ENCODE measurements around the gene KCND2.

KCND2 gene

DNA sequence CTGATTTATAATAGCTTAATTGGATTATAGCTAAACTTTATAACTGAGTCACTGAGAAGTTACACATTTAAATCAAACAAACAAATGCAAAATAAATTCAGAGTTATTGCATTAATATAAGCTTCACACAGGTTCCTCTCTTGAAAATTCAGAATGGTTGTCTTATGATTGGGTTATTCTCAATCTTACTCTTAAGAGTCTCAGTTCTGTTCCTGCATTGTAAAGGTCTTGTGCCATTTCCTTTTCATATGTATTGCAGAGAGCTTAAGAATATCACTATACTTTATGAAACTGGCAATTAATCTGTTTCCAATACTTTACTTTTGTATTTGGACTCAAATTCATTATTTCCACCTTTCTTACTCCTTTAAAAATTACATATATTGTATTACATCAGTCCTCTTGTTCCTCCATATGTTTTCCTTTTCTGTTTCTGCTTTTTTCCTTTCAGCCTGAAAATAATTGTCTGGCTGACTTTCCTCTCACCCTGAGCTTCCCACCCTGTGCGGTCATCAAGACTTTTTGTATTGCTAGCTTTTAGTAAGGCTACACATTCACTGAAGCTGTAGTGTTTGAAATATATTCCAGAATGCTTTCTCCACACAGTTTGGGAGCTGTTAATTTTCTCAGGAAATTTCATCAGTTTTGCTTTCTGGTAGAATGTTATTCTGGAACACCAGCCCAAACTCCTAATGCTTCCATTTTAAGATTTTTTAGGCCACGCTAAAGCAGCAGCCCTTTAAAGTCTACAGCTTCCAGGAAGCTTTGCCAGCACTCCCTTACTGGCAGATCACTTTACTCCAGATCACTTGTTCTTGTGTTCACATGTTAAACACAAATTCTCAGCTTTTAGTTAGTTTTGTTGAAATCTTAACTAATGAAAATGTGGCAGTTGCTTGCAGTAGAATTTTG is 139.4 kb downstream of the KCND2 start:
- no peak for TF ChIP-seq ZNF274 (IDR thresholded peaks at IDR 0.05; ENCODE audit: low read depth, low read length)
- TF ChIP-seq SUZ12 (IDR thresholded peaks at IDR 0.05; ENCODE audit: extremely low read depth, insufficient read depth, insufficient read length): no peak
- no peak for TF ChIP-seq YY1 (IDR thresholded peaks at IDR 0.05; ENCODE audit: insufficient read depth, insufficient read length)
- no peak for DNase-seq (ENCODE audit: low read depth, low spot score)
- Histone ChIP-seq H3K4me3 (ENCODE audit: insufficient read length, low read depth) (no peak overlapping the region), H3K4me1 (ENCODE audit: insufficient read depth, insufficient read length) (no peaks in the 10 kb centered on the region), H3K9ac (ENCODE audit: insufficient read length, low read depth) (no peak overlapping the region), H3K9me3 (ENCODE audit: insufficient read depth, low read length) (no peaks in the 10 kb centered on the region), H3K36me3 (ENCODE audit: insufficient read depth, insufficient read length, low read length) (no peaks in the 10 kb centered on the region), H3K27me3 (ENCODE audit: insufficient read depth, insufficient read length) (no peaks in the 10 kb centered on the region)

DNA sequence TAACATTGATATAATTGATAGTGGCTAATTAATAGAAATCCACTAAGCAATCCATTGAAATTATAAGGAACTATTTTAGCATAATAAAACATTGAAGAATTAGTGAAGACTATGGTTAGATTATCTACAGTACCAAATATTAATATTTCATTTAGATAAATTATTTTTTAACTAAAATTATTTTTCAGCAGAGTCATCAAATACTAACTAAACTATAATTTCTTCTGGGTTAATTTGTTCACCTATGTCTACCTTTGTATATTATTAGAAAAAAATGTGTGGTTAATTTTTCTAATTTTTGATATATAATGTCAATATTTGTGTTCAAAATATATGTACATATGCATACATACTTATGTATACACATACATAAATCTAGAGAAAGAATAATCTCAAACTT is 140.2 kb downstream of the KCND2 start:
- H3K27me3 ChIP-seq (ENCODE audit: insufficient read depth, insufficient read length): no peaks in the 10 kb centered on the region
- TF ChIP-seq ZNF274 (IDR thresholded peaks at IDR 0.05; ENCODE audit: low read depth, low read length): no peak
- TF ChIP-seq SUZ12 (IDR thresholded peaks at IDR 0.05; ENCODE audit: extremely low read depth, insufficient read depth, insufficient read length): no peak
- no peak for TF ChIP-seq YY1 (IDR thresholded peaks at IDR 0.05; ENCODE audit: insufficient read depth, insufficient read length)
- no peak overlapping the region for H3K4me3 ChIP-seq (ENCODE audit: insufficient read length, low read depth)
- DNase-seq (ENCODE audit: low read depth, low spot score): no peak
- H3K9me3 ChIP-seq (ENCODE audit: insufficient read depth, low read length): no peaks in the 10 kb centered on the region
- H3K9ac ChIP-seq (ENCODE audit: insufficient read length, low read depth): no peak overlapping the region
- H3K4me1 ChIP-seq (ENCODE audit: insufficient read depth, insufficient read length): no peaks in the 10 kb centered on the region
- H3K36me3 ChIP-seq (ENCODE audit: insufficient read depth, insufficient read length, low read length): no peaks in the 10 kb centered on the region

DNA sequence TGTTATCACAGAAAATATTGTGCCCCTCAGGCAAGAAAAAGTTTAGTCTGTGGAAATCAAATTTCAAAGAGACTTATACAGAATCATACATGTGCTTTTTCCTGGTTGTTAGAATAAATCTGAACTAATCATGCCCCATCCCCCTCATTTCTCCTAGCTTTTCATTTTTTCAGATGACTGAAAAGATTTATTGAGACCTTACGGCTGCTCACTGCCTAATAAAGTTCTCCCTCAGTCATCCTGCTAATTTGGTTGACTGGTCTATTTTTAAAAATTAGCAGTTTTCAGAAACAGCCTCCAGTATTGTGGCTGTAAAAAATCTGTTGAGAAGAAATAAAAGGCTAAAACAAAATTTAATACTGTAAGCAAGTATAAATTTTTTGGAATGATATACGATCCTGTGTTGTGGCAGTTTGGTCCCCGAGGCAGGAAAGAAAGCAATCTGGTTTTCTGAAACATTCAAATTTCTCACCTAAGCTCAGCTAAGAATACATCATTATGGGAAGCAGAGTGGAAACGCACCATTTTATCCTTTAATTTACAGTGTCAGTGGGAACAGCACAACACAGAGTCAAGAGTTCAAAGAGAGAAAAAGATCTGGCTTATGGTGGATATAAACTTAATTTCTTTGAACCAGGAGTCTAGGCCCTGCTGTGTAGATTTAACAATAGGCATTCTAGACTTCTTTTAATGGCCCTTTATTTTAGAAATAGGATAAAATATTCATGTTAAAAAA is 144.4 kb downstream of the KCND2 start:
- no peaks in the 10 kb centered on the region for H3K27me3 ChIP-seq (ENCODE audit: insufficient read depth, insufficient read length)
- TF ChIP-seq SUZ12 (IDR thresholded peaks at IDR 0.05; ENCODE audit: extremely low read depth, insufficient read depth, insufficient read length): no peak
- TF ChIP-seq YY1 (IDR thresholded peaks at IDR 0.05; ENCODE audit: insufficient read depth, insufficient read length): no peak
- no peak for TF ChIP-seq ZNF274 (IDR thresholded peaks at IDR 0.05; ENCODE audit: low read depth, low read length)
- no peak overlapping the region for H3K4me3 ChIP-seq (ENCODE audit: insufficient read length, low read depth)
- no peaks in the 10 kb centered on the region for H3K4me1 ChIP-seq (ENCODE audit: insufficient read depth, insufficient read length)
- no peaks in the 10 kb centered on the region for H3K36me3 ChIP-seq (ENCODE audit: insufficient read depth, insufficient read length, low read length)
- DNase-seq (ENCODE audit: low read depth, low spot score): no peak
- no peak overlapping the region for H3K9ac ChIP-seq (ENCODE audit: insufficient read length, low read depth)
- no peaks in the 10 kb centered on the region for H3K9me3 ChIP-seq (ENCODE audit: insufficient read depth, low read length)

DNA sequence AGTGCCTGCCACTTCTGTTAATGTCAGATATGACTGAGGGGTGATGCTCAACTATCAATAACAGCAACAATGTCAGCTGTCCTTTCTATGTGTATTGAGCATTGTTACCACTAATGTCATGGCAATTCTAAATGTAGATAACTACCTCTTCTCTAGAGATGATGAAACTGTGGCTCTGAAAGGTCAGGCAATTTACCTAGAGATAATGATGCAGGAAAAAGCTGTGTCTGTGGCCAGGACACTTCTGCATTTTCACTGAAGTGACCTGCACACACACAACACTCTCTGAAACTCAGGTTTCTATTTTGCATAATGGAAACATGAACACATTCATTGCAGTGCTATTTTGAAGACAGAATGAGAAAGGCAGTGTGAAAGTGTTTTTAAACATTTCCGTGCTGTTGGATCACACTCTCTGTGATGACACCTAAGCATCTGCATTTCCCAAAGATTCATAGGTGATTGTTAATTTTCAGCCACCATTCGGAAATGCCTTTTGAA is 148.2 kb downstream of the KCND2 start:
- TF ChIP-seq SUZ12 (IDR thresholded peaks at IDR 0.05; ENCODE audit: extremely low read depth, insufficient read depth, insufficient read length) (no peak), YY1 (IDR thresholded peaks at IDR 0.05; ENCODE audit: insufficient read depth, insufficient read length) (no peak), ZNF274 (IDR thresholded peaks at IDR 0.05; ENCODE audit: low read depth, low read length) (no peak)
- H3K9me3 ChIP-seq (ENCODE audit: insufficient read depth, low read length): no peaks in the 10 kb centered on the region
- H3K36me3 ChIP-seq (ENCODE audit: insufficient read depth, insufficient read length, low read length): no peaks in the 10 kb centered on the region
- DNase-seq (ENCODE audit: low read depth, low spot score): no peak
- no peaks in the 10 kb centered on the region for H3K27me3 ChIP-seq (ENCODE audit: insufficient read depth, insufficient read length)
- H3K9ac ChIP-seq (ENCODE audit: insufficient read length, low read depth): no peak overlapping the region
- H3K4me3 ChIP-seq (ENCODE audit: insufficient read length, low read depth): no peak overlapping the region
- no peaks in the 10 kb centered on the region for H3K4me1 ChIP-seq (ENCODE audit: insufficient read depth, insufficient read length)

DNA sequence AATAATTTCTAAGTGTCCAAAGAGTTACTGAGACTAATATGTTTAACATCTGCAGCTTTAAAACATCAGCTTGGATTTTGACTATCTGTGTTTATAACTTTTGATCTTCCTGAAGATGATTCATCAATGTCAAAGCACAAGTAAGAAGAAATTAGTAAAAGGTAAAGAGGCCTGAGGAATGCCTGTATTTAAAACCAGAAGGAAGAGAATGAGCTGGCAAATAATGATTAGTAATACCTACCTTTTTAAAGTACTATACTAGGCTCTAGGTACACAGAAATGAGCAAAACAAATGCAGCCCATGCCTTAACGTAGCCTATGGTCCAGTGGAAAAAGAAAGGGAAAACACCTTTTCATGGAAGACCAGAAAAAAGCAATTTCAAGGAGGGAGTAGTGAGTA is 158.0 kb downstream of the KCND2 start:
- Histone ChIP-seq H3K4me3 (ENCODE audit: insufficient read length, low read depth) (no peak overlapping the region), H3K9me3 (ENCODE audit: insufficient read depth, low read length) (no peaks in the 10 kb centered on the region), H3K9ac (ENCODE audit: insufficient read length, low read depth) (no peak overlapping the region), H3K27me3 (ENCODE audit: insufficient read depth, insufficient read length) (no peaks in the 10 kb centered on the region), H3K4me1 (ENCODE audit: insufficient read depth, insufficient read length) (no peaks in the 10 kb centered on the region), H3K36me3 (ENCODE audit: insufficient read depth, insufficient read length, low read length) (no peaks in the 10 kb centered on the region)
- no peak for DNase-seq (ENCODE audit: low read depth, low spot score)
- TF ChIP-seq ZNF274 (IDR thresholded peaks at IDR 0.05; ENCODE audit: low read depth, low read length): no peak
- TF ChIP-seq YY1 (IDR thresholded peaks at IDR 0.05; ENCODE audit: insufficient read depth, insufficient read length): no peak
- no peak for TF ChIP-seq SUZ12 (IDR thresholded peaks at IDR 0.05; ENCODE audit: extremely low read depth, insufficient read depth, insufficient read length)

DNA sequence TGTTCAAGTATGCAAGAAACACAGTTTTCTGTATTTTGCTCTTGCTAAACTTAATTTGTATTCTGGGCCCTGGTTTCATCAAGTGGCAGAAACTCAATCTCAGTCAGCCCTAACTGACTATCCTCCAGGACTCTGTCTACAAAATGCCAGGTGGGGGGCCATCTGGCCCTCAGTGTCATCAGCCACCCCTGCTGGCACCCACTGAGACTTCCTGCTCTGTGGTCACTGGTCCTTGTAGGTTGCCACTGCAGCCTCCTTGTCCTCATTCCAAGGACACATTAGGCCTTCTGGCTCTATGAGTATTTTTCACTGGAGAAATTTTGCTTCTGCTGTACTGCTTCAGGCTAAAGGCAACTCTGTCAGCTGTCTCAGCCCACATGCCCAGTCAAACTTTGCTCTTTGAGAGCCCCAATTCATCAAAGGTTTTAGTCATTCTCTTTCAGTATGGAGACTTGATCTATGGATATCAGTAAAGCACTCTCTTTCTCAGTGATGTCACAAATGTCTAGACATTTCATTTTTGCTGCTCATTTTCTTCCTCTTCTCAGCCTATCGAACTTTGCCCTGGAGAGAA is 163.6 kb downstream of the KCND2 start:
- Histone ChIP-seq H3K27me3 (ENCODE audit: insufficient read depth, insufficient read length) (no peaks in the 10 kb centered on the region), H3K9me3 (ENCODE audit: insufficient read depth, low read length) (no peaks in the 10 kb centered on the region), H3K4me1 (ENCODE audit: insufficient read depth, insufficient read length) (no peaks in the 10 kb centered on the region), H3K4me3 (ENCODE audit: insufficient read length, low read depth) (no peak overlapping the region), H3K9ac (ENCODE audit: insufficient read length, low read depth) (no peak overlapping the region), H3K36me3 (ENCODE audit: insufficient read depth, insufficient read length, low read length) (no peaks in the 10 kb centered on the region)
- DNase-seq (ENCODE audit: low read depth, low spot score): no peak
- TF ChIP-seq SUZ12 (IDR thresholded peaks at IDR 0.05; ENCODE audit: extremely low read depth, insufficient read depth, insufficient read length) (no peak), ZNF274 (IDR thresholded peaks at IDR 0.05; ENCODE audit: low read depth, low read length) (no peak), YY1 (IDR thresholded peaks at IDR 0.05; ENCODE audit: insufficient read depth, insufficient read length) (no peak)

DNA sequence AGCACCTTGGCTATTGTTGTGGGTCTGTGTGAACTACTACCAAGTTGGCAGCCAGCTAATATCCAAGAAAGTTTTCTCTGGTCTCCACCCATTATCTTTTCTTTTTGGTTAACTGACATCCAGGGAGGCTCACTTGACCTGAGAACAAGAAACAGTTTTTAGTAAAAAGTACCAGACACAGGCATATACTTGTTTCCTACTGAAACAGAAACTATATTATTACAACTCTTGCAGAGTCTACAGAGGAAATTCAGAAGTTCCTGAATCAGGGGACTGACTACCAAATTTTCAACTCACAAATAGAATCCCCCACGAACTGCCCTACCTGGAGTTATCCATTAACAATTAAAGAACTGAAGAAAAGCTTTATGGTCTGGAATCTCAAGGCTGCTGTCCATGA is 168.9 kb downstream of the KCND2 start:
- TF ChIP-seq ZNF274 (IDR thresholded peaks at IDR 0.05; ENCODE audit: low read depth, low read length) (no peak), YY1 (IDR thresholded peaks at IDR 0.05; ENCODE audit: insufficient read depth, insufficient read length) (no peak), SUZ12 (IDR thresholded peaks at IDR 0.05; ENCODE audit: extremely low read depth, insufficient read depth, insufficient read length) (no peak)
- H3K4me3 ChIP-seq (ENCODE audit: insufficient read length, low read depth): no peak overlapping the region
- H3K36me3 ChIP-seq (ENCODE audit: insufficient read depth, insufficient read length, low read length): no peaks in the 10 kb centered on the region
- no peak overlapping the region for H3K9ac ChIP-seq (ENCODE audit: insufficient read length, low read depth)
- no peaks in the 10 kb centered on the region for H3K4me1 ChIP-seq (ENCODE audit: insufficient read depth, insufficient read length)
- H3K9me3 ChIP-seq (ENCODE audit: insufficient read depth, low read length): no peaks in the 10 kb centered on the region
- no peak for DNase-seq (ENCODE audit: low read depth, low spot score)
- no peaks in the 10 kb centered on the region for H3K27me3 ChIP-seq (ENCODE audit: insufficient read depth, insufficient read length)

All from NT2/D1 (cell line).